GM23338 (cell line): ENCODE results near the gene CNDP2. TPM values are rescaled to one million over a fixed set of nuclear protein-coding genes. Genes with fewer than 3 reads are reported as not detected.
"Not testable (repeated sequence)": the region's sequence is repeated elsewhere in the genome, so short reads cannot be mapped to it uniquely, and the experiment has no call there.

Experiments used
- ATAC-seq: fragments of 200-7000 bp; cut with Tn5 transposase; 3 replicates; pipeline ENCODE4 v1.9.1; 2020
- DNase-seq: peaks from one replicate; pipeline ENCODE4 v3.0.0-alpha.2; 2015; ENCODE audit warnings: low spot score
- H2AFZ ChIP-seq: fragments of 200-600 bp; sonication (generic); 2 replicates; pipeline ENCODE4 v1.8.0; 2016; ENCODE audit warnings: antibody characterized with exemption, mild to moderate bottlenecking, moderate library complexity
- H3F3A ChIP-seq: fragments of 200-600 bp; sonication (generic); replicated peaks from 2 replicates; pipeline ENCODE4 v1.8.0; 2017; ENCODE audit warnings: antibody characterized with exemption, mixed run types, low read depth
- H3K27ac ChIP-seq: fragments of 200-600 bp; sonication (generic); 2 replicates; pipeline ENCODE4 v1.6.1; 2016; ENCODE audit warnings: low read depth
- H3K27me3 ChIP-seq: fragments of 200-600 bp; sonication (generic); 2 replicates; pipeline ENCODE4 v1.8.0; 2016; ENCODE audit warnings: mild to moderate bottlenecking, mixed run types, moderate library complexity; ENCODE audit not compliant: insufficient read depth
- H3K36me3 ChIP-seq: fragments of 200-600 bp; sonication (generic); 2 replicates; pipeline ENCODE4 v1.8.0; 2016; ENCODE audit warnings: mild to moderate bottlenecking; ENCODE audit not compliant: insufficient read depth
- H3K4me1 ChIP-seq: fragments of 200-600 bp; sonication (generic); 2 replicates; pipeline ENCODE4 v1.8.0; 2016; ENCODE audit warnings: mild to moderate bottlenecking, moderate library complexity; ENCODE audit not compliant: insufficient read depth
- H3K4me2 ChIP-seq: fragments of 200-600 bp; sonication (generic); 2 replicates; pipeline ENCODE4 v1.7.1; 2017; ENCODE audit warnings: mixed run types
- H3K4me3 ChIP-seq: fragments of 200-600 bp; sonication (generic); 2 replicates; pipeline ENCODE4 v1.6.1; 2016; ENCODE audit warnings: mixed run types
- H3K79me2 ChIP-seq: fragments of 200-600 bp; sonication (generic); replicated peaks from 2 replicates; pipeline ENCODE4 v1.8.0; 2017; ENCODE audit warnings: mild to moderate bottlenecking; ENCODE audit not compliant: insufficient read depth
- H3K9me2 ChIP-seq: fragments of 200-600 bp; sonication (generic); 2 replicates; pipeline ENCODE4 v1.8.0; 2017; ENCODE audit not compliant: insufficient read depth
- H4K20me1 ChIP-seq: fragments of 200-600 bp; sonication (generic); replicated peaks from 2 replicates; pipeline ENCODE4 v1.8.0; 2017; ENCODE audit warnings: mild to moderate bottlenecking; ENCODE audit not compliant: insufficient read depth
- H3K27ac Mint-ChIP-seq: 2 replicates; pipeline ENCODE4 v1.8.0; 2020; ENCODE audit warnings: inconsistent platforms, mild to moderate bottlenecking, moderate library complexity, mixed read lengths
- H3K27me3 Mint-ChIP-seq: 3 replicates; pipeline ENCODE4 v1.8.0; 2022; ENCODE audit warnings: low read depth, mild to moderate bottlenecking, moderate library complexity, mixed read lengths, inconsistent platforms; ENCODE audit not compliant: insufficient read depth, poor library complexity
- H3K36me3 Mint-ChIP-seq: 3 replicates; pipeline ENCODE4 v1.8.0; 2021; ENCODE audit warnings: low read depth, mild to moderate bottlenecking, inconsistent platforms, moderate library complexity, mixed read lengths
- H3K4me1 Mint-ChIP-seq: 3 replicates; pipeline ENCODE4 v1.8.0; 2020; ENCODE audit warnings: mild to moderate bottlenecking, inconsistent platforms, mixed read lengths
- H3K4me3 Mint-ChIP-seq: 3 replicates; pipeline ENCODE4 v1.8.0; 2021; ENCODE audit warnings: moderate library complexity, mild to moderate bottlenecking, inconsistent platforms, mixed read lengths
- H3K9me3 Mint-ChIP-seq: 3 replicates; pipeline ENCODE4 v1.8.0; 2020; ENCODE audit warnings: moderate library complexity, mild to moderate bottlenecking, inconsistent platforms, mixed read lengths
- JUNB ChIP-seq: IDR thresholded peaks from one replicate; pipeline ENCODE4 v1.6.1; 2016; ENCODE audit warnings: antibody characterized with exemption; ENCODE audit not compliant: unreplicated experiment
- NANOG ChIP-seq: IDR thresholded peaks from 2 replicates; pipeline ENCODE4 v1.6.1; 2016; ENCODE audit warnings: antibody characterized with exemption, borderline replicate concordance
- POLR2AphosphoS5 ChIP-seq: IDR thresholded peaks from 2 replicates; pipeline ENCODE4 v1.6.1; 2016; ENCODE audit warnings: antibody characterized with exemption, low read depth
- ZNF114 ChIP-seq: fragments of 250-450 bp; sonication (Bioruptor Pico); IDR thresholded peaks from 2 replicates; pipeline ENCODE4 v1.5.0; 2020; ENCODE audit warnings: mild to moderate bottlenecking, moderate library complexity
- ZNF331 ChIP-seq: fragments of 250-450 bp; sonication (Bioruptor Pico); IDR thresholded peaks from 2 replicates; pipeline ENCODE4 v1.5.0; 2020; ENCODE audit warnings: low read depth, mild to moderate bottlenecking, moderate library complexity
- polyA plus RNA-seq: library from polyadenylated mRNA; unstranded; fragments of >200 nt; fragmentation: Nextera tagmentation; extraction: Ambion mirVana; gene quantifications from 2 replicates; pipeline ENCODE4 v1.2.1, GENCODE V29; 2016
- total RNA-seq: library from RNA; depleted of rRNA; stranded (reverse); fragments of >200 nt; shearing (Covaris generic); gene quantifications from 2 replicates; pipeline ENCODE4 v1.2.3, GENCODE V29; 2014
- TF ChIP-seq, protein P1 (sequence below): IDR thresholded peaks from 2 replicates; pipeline ENCODE4 v1.6.1; 2016; ENCODE audit warnings: antibody characterized with exemption
- TF ChIP-seq, protein P2 (sequence below): IDR thresholded peaks from one replicate; pipeline ENCODE4 v1.6.1; 2018; ENCODE audit warnings: antibody characterized with exemption; ENCODE audit not compliant: unreplicated experiment

CNDP2 gene
- total and polyA plus RNA-seq, 2 experiments from 2014 or later = 116 to 175 TPM

DNA sequence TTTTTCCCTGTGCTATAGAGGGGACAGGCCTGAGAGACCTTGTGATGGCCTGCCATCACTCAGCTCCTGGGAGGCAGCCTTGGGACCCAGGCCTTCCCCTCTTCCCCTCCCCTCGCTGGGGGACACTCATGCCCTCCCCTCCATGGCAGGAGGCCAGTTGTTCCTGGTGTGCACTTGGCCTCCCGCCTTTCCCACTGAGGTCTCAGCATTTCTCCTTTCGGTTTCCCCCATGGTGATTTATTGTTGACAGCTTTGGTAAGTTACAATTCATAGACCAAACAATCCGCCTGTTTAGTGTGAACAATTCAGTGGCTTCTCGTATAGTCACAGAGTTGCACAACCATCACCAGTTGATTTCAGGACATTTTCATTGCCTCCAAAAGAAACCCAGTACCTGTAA, 27.9 kb downstream of the CNDP2 start (continued):
- TF ChIP-seq, protein P1, sequence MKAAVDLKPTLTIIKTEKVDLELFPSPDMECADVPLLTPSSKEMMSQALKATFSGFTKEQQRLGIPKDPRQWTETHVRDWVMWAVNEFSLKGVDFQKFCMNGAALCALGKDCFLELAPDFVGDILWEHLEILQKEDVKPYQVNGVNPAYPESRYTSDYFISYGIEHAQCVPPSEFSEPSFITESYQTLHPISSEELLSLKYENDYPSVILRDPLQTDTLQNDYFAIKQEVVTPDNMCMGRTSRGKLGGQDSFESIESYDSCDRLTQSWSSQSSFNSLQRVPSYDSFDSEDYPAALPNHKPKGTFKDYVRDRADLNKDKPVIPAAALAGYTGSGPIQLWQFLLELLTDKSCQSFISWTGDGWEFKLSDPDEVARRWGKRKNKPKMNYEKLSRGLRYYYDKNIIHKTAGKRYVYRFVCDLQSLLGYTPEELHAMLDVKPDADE = no peak
- TF ChIP-seq JUNB = no peak
- TF ChIP-seq, protein P2, sequence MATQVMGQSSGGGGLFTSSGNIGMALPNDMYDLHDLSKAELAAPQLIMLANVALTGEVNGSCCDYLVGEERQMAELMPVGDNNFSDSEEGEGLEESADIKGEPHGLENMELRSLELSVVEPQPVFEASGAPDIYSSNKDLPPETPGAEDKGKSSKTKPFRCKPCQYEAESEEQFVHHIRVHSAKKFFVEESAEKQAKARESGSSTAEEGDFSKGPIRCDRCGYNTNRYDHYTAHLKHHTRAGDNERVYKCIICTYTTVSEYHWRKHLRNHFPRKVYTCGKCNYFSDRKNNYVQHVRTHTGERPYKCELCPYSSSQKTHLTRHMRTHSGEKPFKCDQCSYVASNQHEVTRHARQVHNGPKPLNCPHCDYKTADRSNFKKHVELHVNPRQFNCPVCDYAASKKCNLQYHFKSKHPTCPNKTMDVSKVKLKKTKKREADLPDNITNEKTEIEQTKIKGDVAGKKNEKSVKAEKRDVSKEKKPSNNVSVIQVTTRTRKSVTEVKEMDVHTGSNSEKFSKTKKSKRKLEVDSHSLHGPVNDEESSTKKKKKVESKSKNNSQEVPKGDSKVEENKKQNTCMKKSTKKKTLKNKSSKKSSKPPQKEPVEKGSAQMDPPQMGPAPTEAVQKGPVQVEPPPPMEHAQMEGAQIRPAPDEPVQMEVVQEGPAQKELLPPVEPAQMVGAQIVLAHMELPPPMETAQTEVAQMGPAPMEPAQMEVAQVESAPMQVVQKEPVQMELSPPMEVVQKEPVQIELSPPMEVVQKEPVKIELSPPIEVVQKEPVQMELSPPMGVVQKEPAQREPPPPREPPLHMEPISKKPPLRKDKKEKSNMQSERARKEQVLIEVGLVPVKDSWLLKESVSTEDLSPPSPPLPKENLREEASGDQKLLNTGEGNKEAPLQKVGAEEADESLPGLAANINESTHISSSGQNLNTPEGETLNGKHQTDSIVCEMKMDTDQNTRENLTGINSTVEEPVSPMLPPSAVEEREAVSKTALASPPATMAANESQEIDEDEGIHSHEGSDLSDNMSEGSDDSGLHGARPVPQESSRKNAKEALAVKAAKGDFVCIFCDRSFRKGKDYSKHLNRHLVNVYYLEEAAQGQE = no peak
- no peak for TF ChIP-seq POLR2AphosphoS5

DNA sequence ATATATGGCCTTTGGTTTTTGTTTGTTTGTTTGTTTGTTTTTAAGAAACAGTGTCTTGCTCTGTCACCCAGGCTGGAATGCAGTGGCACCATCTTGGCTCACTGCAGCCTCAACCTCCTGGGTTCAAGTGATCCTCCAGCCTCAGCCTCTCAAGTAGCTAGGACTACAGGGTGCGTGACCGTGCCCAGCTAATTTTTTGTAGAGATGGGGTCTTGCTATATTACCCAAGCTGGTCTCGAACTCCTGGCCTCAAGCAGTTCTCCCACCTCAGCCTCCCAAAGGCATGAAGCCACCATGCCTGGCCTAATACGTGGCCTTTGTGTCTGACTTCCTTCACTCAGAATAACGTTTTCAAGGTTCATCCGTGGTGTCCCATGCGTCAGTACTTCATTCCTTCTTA, 28.8 kb downstream of the CNDP2 start:
- Mint-ChIP-seq H3K27me3 (peaks cover 10% of the 10 kb centered on the region), H3K9me3 (peaks cover 43% of the 10 kb centered on the region), H3K36me3 (peaks cover 51% of the 10 kb centered on the region)
- not testable (repeated sequence) for H3K27me3 ChIP-seq, H3K4me1 ChIP-seq, H3K27ac Mint-ChIP-seq, H3K4me2 ChIP-seq, H3K79me2 ChIP-seq, H3F3A ChIP-seq, ATAC-seq, H3K4me3 Mint-ChIP-seq, H3K9me2 ChIP-seq, H4K20me1 ChIP-seq, H3K4me3 ChIP-seq, H3K27ac ChIP-seq, H2AFZ ChIP-seq, DNase-seq, H3K36me3 ChIP-seq, H3K4me1 Mint-ChIP-seq

DNA sequence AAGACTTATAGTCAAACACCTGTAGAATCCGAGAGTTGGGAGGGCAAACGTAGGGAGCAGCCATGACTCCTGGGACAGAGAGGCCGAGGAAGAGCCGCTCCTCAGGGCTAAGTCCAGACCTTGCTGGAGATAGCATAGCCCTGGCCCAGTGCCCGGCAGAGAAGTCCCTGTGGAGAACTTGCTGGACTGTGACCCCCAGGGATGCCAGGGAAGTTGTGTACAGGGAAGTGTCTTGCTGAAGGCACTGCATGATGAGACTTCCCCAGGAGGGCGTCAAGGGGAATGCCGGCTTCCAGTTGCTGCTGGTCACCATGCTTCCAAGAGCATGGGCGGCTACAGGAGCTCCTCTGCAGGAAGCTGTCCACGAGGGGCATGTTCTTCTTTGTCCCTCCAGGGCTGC, 29.6 kb downstream of the CNDP2 start:
- no peak overlapping the region for H3K27ac Mint-ChIP-seq
- TF ChIP-seq NANOG = no peak
- TF ChIP-seq ZNF331 (CRISPR knock-in tag) = no peak
- TF ChIP-seq ZNF114 (CRISPR knock-in tag) = no peak
- H3K27ac ChIP-seq = no peak overlapping the region
- H3K4me3 ChIP-seq = no peak overlapping the region
- no peak overlapping the region for H2AFZ ChIP-seq
- peaks cover 8% of the 10 kb centered on the region for H3K27me3 Mint-ChIP-seq
- peaks cover 7% of the 10 kb centered on the region; the same call in 1 of the 2 replicates for H3K9me2 ChIP-seq
- H3K36me3 ChIP-seq = no peaks in the 10 kb centered on the region
- no peaks in the 10 kb centered on the region for H3K4me1 ChIP-seq
- no peaks in the 10 kb centered on the region for H3K79me2 ChIP-seq
- DNase-seq = no peak
- H3K4me3 Mint-ChIP-seq = no peak overlapping the region
- H3K36me3 Mint-ChIP-seq = peaks cover 43% of the 10 kb centered on the region
- ATAC-seq = no peak
- H3K4me1 Mint-ChIP-seq = peaks cover 3% of the 10 kb centered on the region; the same call in 2 of the 3 replicates
- H3F3A ChIP-seq = no peaks in the 10 kb centered on the region
- no peaks in the 10 kb centered on the region for H3K27me3 ChIP-seq
- peaks cover 40% of the 10 kb centered on the region for H3K9me3 Mint-ChIP-seq
- no peak overlapping the region for H3K4me2 ChIP-seq
- no peaks in the 10 kb centered on the region for H4K20me1 ChIP-seq
